Mucosa of stomach (tissue), 1 donor: ENCODE results near the gene SLC25A26.

Source experiments
- H3K27me3 ChIP-seq: one replicate; pipeline ENCODE4 v1.7.0; 2013; ENCODE audit warnings: mild to moderate bottlenecking, low read length; ENCODE audit not compliant: control insufficient read depth, insufficient read depth
- H3K36me3 ChIP-seq: one replicate; pipeline ENCODE4 v1.7.0; 2013; ENCODE audit warnings: low read length; ENCODE audit not compliant: control insufficient read depth, insufficient read depth
- H3K4me1 ChIP-seq: one replicate; pipeline ENCODE4 v1.7.0; 2013; ENCODE audit warnings: mild to moderate bottlenecking, low read length; ENCODE audit not compliant: control insufficient read depth, insufficient read depth
- H3K4me3 ChIP-seq: one replicate; pipeline ENCODE4 v1.7.0; 2013; ENCODE audit warnings: low read length
- H3K9ac ChIP-seq: one replicate; pipeline ENCODE4 v1.7.0; 2013; ENCODE audit warnings: mild to moderate bottlenecking, low read length, moderate library complexity
- H3K9me3 ChIP-seq: one replicate; pipeline ENCODE4 v1.7.0; 2013; ENCODE audit warnings: mild to moderate bottlenecking, low read length, moderate library complexity; ENCODE audit not compliant: control insufficient read depth
- donor health status: Pancreatic carcinoma.

Gene SLC25A26

GRCh38 chr3:66425576-66426114 lies 204.8 kb downstream of the SLC25A26 start:
- Histone ChIP-seq H3K9ac (peak overlapping the region; percentile 7), H3K36me3 (no peaks in the 10 kb centered on the region), H3K4me1 (peaks cover 18% of the 10 kb centered on the region), H3K4me3 (no peak overlapping the region), H3K27me3 (no peaks in the 10 kb centered on the region), H3K9me3 (no peaks in the 10 kb centered on the region)

DNA sequence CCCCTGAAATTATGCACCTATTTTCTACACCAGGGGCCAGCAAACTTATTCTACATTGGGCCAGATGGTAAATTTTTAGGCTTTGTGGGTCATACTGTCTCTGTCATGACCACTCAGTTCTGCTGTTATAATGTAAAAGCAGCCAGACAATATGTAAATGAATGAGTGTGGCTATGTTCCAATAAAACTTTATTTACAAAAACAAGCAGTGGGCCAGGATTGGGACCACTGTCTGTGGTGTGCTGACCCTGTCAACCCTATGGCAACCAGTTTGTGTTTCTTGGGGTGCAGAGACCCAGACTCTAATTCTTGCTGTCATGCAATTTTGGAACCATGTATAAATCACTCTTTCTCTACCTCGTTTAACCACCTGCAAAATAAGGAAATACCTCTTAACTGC lies 205.3 kb downstream of the SLC25A26 start:
- peaks cover 21% of the 10 kb centered on the region for H3K4me1 ChIP-seq
- no peak overlapping the region for H3K4me3 ChIP-seq
- no peaks in the 10 kb centered on the region for H3K9me3 ChIP-seq
- no peaks in the 10 kb centered on the region for H3K36me3 ChIP-seq
- no peaks in the 10 kb centered on the region for H3K27me3 ChIP-seq
- no peak overlapping the region for H3K9ac ChIP-seq

GRCh38 chr3:66427352-66427751 lies 206.6 kb downstream of the SLC25A26 start:
- Histone ChIP-seq H3K4me1 (peaks cover 33% of the 10 kb centered on the region), H3K9ac (no peak overlapping the region), H3K27me3 (no peaks in the 10 kb centered on the region), H3K9me3 (no peaks in the 10 kb centered on the region), H3K36me3 (no peaks in the 10 kb centered on the region), H3K4me3 (no peak overlapping the region)

- Histone ChIP-seq H3K9me3 (no peaks in the 10 kb centered on the region), H3K9ac (no peak overlapping the region), H3K27me3 (no peaks in the 10 kb centered on the region), H3K4me3 (no peak overlapping the region), H3K36me3 (no peaks in the 10 kb centered on the region), H3K4me1 (peaks cover 34% of the 10 kb centered on the region)
Observed at GRCh38 chr3:66427951-66428474, 207.2 kb downstream of the SLC25A26 start.
